Eye (tissue), 1 donor: ENCODE measurements around the gene GPR149.
A peak's percentile ranks its signal among the peaks of the same experiment; 100 is the strongest.

Source experiments
- DNase-seq: peaks from one replicate; pipeline ENCODE4 v3.0.0-alpha.2; 2015

GPR149 gene

GRCh38 chr3:154338008-154338407 is 92.0 kb downstream of the GPR149 start:
- no peak for DNase-seq

GRCh38 chr3:154334973-154335420 is 95.0 kb downstream of the GPR149 start:
- DNase-seq, result peak; percentile 66

GRCh38 chr3:154327871-154328270 is 102.1 kb downstream of the GPR149 start:
- DNase-seq, result no peak

- DNase-seq, result peak; percentile 53
These were observed 105.1 kb downstream of the GPR149 start for GRCh38 chr3:154324919-154325318.

- peak; percentile 98 for DNase-seq
These were observed 105.9 kb downstream of the GPR149 start, which contains the start of gene DHX36 for GRCh38 chr3:154323891-154324738. TSS of gene DHX36 (minus strand) at chr3:154324487. CDS start at chr3:154324416, 71 bp downstream.

- no peak for DNase-seq
These were observed 112.8 kb downstream of the GPR149 start for GRCh38 chr3:154316974-154317767.

GRCh38 chr3:154314152-154314551 is 115.8 kb downstream of the GPR149 start:
- no peak for DNase-seq

GRCh38 chr3:154310840-154311239 is 119.2 kb downstream of the GPR149 start:
- no peak for DNase-seq

- no peak for DNase-seq
These were observed 122.6 kb downstream of the GPR149 start for GRCh38 chr3:154307363-154307762.

- no peak for DNase-seq
These were observed 125.1 kb downstream of the GPR149 start for GRCh38 chr3:154304936-154305335.

- no peak for DNase-seq
These were observed 125.7 kb downstream of the GPR149 start for GRCh38 chr3:154304116-154304786.

GRCh38 chr3:154301561-154301960 is 128.4 kb downstream of the GPR149 start:
- DNase-seq, result no peak

GRCh38 chr3:154294016-154294415 is 136.0 kb downstream of the GPR149 start:
- no peak for DNase-seq

- no peak for DNase-seq
These were observed 139.8 kb downstream of the GPR149 start for GRCh38 chr3:154290187-154290586.
